GM19328 (cell line): Measurements from ENCODE around the gene SLAIN1.

Experiments used
- ATAC-seq: cut with Tn5 transposase; IDR thresholded peaks from one replicate; pipeline ENCODE4 v1.9.1; 2021; ENCODE audit warnings: mild to moderate bottlenecking, moderate library complexity; ENCODE audit not compliant: unreplicated experiment

SLAIN1 gene

GRCh38 chr13:77714119-77714755 lies 16.8 kb downstream of the SLAIN1 start:
- ATAC-seq: no peak

DNA sequence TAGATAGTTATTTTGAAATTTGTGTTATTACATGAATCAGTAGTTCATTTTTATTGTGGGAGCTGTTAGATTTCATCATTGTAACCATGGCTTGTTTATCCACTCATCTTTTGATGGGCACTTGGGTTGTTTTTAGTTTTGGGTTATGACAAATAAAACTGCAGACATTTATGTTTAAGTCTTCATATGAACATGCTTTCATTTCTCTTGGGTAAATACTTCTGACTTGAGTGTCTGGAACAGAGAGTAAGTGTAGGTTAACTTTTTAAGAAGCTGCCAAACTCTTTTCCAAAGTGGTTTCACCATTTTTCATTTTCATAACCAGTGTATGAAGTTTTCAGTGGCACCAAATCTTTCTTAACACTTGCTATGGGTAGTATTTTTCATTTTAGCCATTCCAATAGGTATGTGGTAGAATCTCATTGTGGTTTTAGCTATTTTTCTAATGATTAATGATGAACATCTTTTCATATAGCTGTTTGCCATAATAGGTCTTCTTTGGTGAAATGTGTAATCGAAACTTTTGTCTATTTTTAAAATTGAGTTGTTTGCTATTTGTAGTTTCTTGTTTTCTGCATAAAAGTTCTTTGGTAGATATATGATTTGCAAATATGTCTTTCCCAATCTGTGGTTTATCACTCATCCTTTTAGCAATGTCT lies 17.9 kb downstream of the SLAIN1 start:
- no peak for ATAC-seq

DNA sequence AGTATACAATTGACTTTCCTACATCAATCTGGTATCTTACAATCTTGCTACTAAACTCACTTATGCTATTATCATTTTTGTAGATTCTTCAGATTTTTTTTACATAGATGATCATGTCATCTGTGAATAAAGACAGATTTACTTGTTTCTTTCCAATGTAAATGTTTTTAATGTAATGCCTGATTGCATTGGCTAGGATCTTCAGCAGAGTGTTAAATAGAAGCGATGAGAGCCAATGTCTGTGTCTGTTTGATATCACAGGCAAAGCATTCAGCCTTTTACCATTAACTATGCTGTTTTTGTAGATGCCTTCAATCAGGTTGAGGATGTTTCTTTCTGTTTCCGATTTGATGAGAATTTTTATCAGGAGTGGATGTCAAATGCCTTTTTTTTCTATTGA lies 19.2 kb downstream of the SLAIN1 start:
- no peak for ATAC-seq

- ATAC-seq: no peak
Observed at GRCh38 chr13:77717508-77717907, 20.0 kb downstream of the SLAIN1 start.

DNA sequence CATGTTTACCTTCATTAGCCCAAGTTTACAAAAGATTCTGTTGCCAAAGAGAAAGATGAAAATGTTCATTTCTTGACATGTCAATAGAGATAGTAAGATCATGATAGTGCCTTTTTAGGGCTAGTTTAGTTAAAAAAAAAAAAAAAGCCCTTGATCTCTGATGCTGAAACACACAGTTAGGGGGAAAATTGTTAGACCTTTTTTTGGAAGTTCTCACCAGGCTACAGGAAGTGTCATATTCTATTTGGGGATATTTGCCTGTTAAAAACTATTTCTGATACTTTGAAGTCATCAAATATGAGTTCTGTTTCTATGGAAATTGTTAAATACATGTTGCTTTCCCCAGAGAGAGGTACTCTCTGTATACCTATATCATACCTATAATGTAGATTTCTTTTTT lies 21.6 kb downstream of the SLAIN1 start:
- ATAC-seq: no peak

DNA sequence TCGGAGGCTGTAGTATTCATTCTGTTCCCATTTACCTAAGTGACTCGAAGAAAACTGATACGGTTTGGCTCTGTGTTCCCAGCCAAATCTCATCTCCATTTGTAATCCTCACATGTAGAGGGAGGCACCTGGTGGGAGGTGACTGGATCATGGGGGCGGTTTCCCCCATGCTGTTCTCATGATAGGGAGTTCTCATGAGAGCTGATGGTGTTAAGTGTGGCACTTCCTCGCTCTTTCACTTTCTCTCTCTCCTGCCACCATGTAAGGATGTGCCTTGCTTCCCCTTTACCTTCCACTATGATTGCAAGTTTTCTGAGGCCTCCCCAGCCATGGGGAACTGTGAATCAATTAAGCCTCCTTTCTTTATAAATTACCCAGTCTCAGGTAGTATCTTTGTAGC lies 23.5 kb downstream of the SLAIN1 start:
- ATAC-seq: no peak

DNA sequence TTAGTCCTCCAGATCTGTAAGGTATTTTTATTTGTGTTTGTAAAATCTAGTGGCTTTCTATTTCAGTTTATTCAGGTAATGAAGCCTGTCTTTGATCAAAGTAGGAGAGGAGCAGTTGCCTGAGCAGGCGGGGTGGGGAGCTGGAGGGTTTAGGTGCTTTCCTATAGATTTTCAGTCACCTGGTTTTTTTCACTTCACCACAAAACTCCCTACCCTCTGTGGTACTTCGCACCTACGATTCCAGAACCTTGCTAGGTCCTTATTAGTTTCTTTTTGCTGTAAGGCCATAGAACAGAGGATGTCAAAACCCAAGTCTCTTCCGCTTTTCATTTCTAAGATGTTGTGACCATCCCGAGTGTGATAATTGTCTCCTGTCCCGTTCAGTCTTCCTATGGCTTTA lies 26.6 kb downstream of the SLAIN1 start:
- no peak for ATAC-seq

- ATAC-seq: no peak
Observed at GRCh38 chr13:77725071-77725470, 27.6 kb downstream of the SLAIN1 start.

GRCh38 chr13:77728265-77729125 lies 31.0 kb downstream of the SLAIN1 start:
- ATAC-seq: no peak

DNA sequence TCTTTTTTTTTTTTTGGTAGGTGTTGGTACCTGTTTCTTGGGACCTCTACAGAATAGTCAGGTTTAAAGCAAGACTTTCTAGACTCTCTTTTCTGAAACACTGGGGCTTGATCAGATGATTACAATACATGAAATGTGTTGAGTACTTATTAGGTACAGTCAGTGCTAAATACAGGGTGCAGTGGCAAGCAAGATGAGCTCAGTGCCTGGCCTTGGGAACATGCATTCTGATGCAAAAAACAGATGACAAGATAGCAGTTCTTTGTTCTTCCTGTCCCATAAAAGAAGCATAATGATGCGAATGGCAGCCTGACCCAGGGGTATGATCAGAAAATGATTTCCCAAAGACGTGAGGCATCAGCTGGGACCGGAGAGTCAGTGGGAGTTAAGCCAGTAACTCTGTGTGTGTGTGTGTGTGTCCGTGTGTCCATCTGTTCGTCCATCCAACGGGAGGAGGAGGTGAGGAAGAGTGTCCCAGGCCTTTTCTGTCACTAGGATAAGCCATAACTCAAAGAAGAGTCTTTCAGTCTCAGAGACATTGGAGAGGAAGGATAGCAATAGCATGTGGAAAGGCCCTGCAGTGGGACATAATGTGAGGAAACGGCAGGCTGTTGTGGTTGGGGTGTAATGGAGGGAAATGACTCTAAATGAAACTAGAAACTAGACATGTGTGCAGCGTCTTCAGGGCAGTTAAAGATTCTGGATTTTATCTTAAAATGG lies 32.2 kb downstream of the SLAIN1 start:
- ATAC-seq: peak; percentile 97

DNA sequence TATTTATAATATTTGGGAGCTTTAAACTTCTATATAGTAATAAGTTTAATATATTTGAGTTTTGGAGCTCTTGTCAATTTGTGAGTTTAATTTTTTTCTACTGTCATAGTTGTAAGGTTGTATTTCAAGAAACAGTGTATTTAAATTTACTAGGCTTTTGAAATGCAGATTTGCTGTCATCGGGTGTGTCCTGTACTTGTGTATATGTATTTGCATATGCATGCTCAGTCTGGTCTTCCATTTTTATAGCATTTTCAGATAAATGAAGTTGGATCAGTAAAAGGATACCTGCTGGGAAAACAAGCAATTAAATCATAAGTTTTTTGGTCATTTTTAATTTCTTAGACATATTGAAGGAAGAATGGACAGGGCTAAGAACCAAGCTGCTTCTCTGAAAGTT lies 33.1 kb downstream of the SLAIN1 start:
- ATAC-seq: no peak

DNA sequence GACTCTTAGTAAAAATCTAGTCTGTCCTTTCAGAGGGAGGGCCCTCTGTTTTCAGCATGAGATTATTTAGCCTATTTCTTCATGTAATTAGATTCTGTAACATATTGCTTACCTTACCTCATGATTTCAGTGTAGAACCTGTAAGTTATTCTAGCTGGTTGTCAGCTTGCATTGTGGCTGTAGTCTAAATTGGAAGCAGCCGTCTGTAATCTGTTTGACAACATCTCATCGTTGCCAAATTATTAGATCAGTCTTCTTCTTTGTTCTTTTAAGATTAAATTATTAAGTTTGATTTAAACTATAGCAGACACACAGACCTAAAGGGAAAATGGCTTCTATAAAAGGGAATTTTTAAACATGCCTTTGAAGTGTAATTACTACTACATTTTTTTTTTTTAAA lies 34.8 kb downstream of the SLAIN1 start:
- no peak for ATAC-seq

DNA sequence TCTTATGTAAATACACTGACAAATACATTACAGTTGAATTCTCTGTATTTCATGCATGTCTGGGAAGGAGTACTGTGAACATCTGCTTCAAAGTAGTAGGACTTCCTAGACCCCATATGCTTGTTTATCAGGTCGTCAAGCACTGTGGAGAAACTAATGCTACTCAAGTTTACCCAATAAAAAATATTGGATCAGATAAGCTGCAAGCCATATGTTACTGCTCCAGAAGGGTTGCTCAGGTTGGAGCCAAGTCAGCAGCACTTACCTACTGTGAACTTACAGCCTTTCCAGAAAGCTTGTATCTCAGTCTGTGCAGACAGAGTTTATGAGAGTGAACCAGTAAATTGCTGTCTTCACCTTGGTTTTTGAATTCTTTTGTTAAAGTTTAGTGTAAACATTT lies 36.2 kb downstream of the SLAIN1 start:
- no peak for ATAC-seq

GRCh38 chr13:77737583-77738200 lies 40.2 kb downstream of the SLAIN1 start:
- ATAC-seq: no peak

DNA sequence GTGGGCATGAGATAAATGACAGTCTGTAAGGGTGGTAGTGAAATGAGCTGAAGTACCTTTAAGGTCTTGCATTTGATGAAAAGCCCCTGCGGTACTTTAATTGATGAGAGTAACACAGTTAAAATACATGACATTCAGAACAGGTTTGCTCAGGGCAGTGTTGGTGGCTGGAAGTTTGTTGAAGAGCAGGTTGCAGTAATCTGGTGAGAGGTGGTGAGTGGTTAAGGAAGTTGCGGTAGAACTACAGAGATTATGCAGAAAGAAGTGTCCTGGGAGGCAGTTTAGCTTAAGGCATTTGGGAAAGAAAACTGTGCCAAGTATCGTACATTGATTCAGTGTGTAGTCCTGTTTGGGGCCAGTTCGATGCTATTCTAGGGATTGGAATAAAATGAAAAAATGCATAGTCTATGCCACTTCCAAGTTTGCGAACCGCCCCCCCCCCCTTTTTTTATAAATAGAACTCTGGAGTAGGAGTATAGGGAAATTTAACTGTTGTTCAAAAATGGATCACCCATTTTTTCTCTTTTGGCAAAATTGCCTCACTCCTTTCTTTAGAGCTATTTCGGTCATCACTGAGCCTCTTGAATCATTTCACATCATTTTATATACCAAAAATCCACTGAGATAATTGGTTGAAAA lies 42.7 kb downstream of the SLAIN1 start:
- no peak for ATAC-seq

- ATAC-seq: no peak
Observed at GRCh38 chr13:77740931-77741596, 43.6 kb downstream of the SLAIN1 start.

DNA sequence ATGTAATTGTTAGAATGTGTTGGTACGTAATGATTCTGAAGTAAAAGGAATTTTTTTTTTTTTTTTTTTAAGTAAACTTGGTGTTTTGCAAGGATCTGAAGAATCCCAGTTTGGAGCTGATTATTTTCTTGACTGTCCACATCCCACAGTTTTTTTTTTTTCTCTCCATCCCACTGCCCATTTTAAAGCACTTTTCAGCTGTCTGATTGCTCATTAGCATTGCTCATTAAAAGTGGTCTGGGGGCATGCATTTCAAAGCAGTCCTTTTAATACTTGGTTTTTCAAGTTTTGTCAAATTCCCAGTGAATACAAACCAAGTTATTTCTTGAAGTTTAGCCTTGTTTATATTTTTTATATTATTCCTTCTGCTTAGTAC lies 44.1 kb downstream of the SLAIN1 start:
- no peak for ATAC-seq

DNA sequence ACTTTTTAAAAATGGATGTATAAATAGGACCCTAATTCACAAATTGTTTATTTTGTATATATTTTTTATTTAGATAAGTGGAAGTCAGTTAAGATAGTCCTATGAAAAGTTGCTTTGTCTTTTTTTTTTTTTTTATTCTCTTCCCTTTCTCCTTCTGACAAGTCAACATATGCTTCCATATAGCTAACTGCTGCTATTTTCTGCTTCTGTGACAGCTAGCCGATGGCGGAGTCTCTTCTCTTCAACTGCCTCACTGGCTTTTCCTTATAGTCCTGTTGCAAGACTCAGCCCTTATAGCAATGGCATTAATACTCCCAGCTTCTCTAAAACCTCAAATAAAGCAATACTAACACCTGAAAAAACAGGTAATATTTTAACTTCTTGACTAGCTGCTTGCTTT lies 45.3 kb downstream of the SLAIN1 start:
- ATAC-seq: no peak

GRCh38 chr13:77745784-77746183 lies 48.3 kb downstream of the SLAIN1 start:
- no peak for ATAC-seq

GRCh38 chr13:77749344-77749880 lies 51.9 kb downstream of the SLAIN1 start:
- no peak for ATAC-seq
